Measurements from ENCODE around the gene FAM20A.

FAM20A gene

GRCh38 chr17:68608515-68609130, 7.5 kb upstream of the FAM20A start:
- DNase-seq: no peak

GRCh38 chr17:68606451-68607307, 5.5 kb upstream of the FAM20A start:
- DNase-seq: no peak

DNA sequence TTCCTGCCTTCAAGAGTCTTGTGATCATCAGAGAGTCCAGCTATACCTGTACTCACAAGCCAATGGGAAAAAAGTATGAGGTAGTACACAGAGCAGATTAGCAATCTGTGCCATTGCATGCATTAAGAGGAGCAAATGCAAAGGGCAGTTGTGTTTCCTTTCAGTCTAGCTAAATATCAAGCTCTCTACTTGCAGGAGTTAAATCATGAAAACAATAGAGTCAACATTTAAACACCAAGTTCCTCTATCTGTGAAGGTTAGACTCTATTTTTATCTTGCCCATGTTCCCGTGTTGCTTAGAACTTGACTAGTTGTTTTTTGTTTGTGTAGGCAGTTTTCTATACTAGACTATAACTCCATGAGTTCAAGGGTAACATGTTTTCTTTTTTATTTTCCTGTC, 4.7 kb upstream of the FAM20A start:
- DNase-seq: peak; percentile 23 to 76 (median 50)

DNA sequence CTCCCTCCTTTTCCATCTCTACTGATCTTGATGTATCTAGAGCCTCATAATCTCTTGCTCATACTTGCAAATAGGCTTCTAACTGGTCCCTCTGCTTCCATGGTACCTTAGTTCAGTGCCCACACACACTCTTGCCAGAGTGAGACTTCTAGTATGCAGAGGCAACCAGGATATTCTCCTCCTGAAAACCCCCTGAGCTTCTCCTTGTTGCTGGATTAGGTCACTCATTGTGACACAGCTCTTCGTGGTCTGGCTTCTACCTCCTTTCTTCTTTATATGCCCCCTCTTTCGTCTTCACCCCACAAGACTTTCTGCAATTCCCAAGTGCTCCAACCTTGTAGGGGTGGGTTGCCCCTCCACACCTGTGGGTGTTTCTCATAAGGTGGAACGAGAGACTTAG, 2.5 kb upstream of the FAM20A start:
- peak in 3 of 4 experiments; percentile 34 to 54 (median 47) for DNase-seq

DNA sequence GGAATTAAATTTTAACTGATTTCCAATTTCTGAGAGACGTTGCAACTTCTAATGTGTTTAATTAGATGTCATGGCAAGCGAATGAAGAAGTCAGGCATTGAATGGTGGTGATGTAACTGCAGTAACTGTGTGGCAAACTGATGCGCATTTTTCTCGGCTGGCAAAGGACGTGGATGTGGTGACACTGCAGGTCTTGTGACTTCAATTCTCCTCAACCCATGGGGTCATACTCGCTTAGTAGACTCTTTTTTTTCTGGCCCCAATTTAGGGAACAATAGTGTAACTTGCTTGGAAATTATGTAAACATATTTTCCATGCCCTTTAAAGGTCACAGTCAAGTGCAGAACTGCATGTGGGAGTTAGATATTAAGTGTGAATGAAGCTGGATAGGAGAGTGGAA, 1.9 kb upstream of the FAM20A start:
- DNase-seq: peak; percentile 93 to 99 (median 95)

DNA sequence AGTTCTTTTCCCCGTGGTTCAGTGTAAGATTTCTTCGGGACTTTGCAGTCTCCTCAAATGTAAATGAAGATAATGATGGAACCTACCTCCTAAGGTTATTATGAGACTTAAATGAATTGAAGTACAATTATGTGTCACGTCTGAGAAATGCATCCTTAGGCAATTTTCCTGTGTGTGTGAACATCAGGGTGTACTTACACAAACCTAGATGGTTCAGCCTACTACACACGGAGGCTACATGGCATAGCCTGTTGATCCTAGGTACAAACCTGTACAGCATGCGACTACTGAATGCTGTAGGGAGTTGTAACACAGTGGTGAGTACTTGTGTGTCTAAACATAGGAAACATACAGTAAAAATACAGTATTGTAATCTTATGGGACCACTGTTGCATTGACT, 1.1 kb upstream of the FAM20A start:
- DNase-seq: peak in 3 of 4 experiments; percentile 27 to 56 (median 40)

- DNase-seq: peak; percentile 63 to 82 (median 67)
These were observed 560 bp upstream of the FAM20A start for GRCh38 chr17:68601565-68602288.

- DNase-seq: peak; percentile 58 to 85 (median 74)
These were observed 868 bp downstream of the FAM20A start for GRCh38 chr17:68600067-68600930.

- no peak for DNase-seq
These were observed 1.6 kb downstream of the FAM20A start for GRCh38 chr17:68599552-68600066.

GRCh38 chr17:68599091-68599490, 2.1 kb downstream of the FAM20A start:
- DNase-seq: peak in 1 of 4 experiments; percentile 17

- no peak for DNase-seq
These were observed 2.6 kb downstream of the FAM20A start for GRCh38 chr17:68598545-68598961.

DNA sequence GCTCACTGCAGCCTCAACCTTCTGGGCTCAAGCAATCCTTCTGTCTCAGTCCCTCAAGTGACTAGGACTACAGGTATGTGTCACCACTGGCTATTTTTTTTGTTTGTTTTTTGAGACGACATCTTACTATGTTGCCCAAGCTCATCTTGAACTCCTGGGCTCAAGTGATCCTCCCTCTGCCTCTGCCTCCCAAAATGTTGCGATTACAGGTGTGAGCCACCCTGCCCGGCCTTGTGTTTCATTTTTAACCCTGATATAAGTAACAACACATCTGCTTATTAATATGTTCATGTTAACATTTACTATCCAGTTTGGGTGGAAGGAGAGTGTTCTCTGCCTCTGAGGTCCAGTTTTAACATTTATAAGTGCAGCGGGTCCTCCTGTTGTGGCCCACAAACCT, 3.1 kb downstream of the FAM20A start:
- no peak for DNase-seq

GRCh38 chr17:68596411-68596945, 4.7 kb downstream of the FAM20A start:
- no peak for DNase-seq

- no peak for DNase-seq
These were observed 5.2 kb downstream of the FAM20A start for GRCh38 chr17:68595986-68596385.

GRCh38 chr17:68595496-68595895, 5.7 kb downstream of the FAM20A start:
- DNase-seq: peak in 3 of 4 experiments; percentile 51 to 57 (median 54)

DNA sequence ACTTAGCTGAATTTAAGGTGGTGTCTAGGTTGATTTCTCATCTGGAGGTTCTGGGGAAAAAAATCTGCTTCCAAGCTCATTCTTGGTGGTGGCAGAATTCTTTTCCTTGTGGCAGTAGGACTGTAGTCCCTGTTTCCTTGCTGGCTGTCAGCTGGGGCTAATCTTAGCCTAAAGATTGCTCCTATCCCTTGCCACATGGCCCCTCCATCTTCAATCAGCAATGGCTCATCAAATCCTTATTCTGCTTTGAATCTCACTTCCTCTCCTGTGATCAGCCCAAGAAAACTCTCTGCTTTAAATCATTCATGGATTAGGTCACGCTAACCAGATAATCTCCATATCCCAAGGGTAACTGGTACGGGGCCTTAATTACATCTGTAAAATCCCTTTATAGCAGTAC, 6.6 kb downstream of the FAM20A start:
- no peak for DNase-seq

GRCh38 chr17:68592682-68593641, 8.2 kb downstream of the FAM20A start:
- no peak for DNase-seq

GRCh38 chr17:68592009-68592408, 9.2 kb downstream of the FAM20A start:
- no peak for DNase-seq

DNA sequence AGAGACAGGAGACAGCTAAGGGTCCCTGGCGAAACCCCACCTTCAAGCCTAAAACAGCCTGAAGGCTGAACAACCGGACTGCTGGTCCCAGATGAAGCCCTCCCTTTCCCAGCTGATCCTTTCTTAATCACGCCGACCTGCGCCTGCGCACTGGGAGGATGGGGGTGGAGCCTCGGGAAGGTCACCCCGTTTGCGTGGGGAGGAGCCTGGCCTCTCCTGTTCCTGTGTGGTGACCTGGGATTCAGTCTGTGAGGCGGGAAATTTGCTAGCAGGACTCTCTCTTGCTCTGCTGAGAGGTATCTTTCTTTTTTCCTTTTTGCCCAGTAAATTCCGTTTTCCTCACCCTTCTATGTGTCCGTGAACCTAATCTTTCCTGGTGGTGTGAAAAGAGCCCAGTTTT, 9.6 kb downstream of the FAM20A start:
- peak; percentile 61 to 86 (median 68) for DNase-seq

- DNase-seq: no peak
These were observed 12.1 kb downstream of the FAM20A start for GRCh38 chr17:68589086-68589485.

DNA sequence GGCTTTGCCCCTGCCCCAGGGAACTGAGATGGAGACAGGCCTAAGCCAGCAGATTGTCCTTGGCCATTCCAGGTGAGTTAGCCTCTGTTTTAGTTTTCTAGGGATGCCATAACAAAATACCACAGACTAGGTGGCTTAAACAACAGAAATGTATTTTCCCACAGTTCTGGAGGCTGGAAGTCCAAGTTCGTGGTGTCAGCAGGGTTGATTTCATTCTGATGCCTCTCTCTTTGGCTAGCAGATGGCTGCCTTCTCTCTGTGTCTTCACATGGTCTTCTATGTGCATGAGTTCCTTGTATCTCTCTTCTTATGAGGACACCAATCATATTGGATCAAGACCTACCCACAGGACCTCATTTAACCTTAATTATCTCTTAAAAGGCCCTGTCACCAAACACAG, 12.8 kb downstream of the FAM20A start:
- DNase-seq: no peak
